CD4-positive, alpha-beta T cell treated with Interleukin-17A for 4 hours (primary cell): ENCODE results near the gene RAB43.

Experiments used
- DNase-seq: peaks from one replicate; pipeline ENCODE4 v3.0.0-alpha.2; 2020; ENCODE audit warnings: mixed read lengths

The RAB43 gene

DNA sequence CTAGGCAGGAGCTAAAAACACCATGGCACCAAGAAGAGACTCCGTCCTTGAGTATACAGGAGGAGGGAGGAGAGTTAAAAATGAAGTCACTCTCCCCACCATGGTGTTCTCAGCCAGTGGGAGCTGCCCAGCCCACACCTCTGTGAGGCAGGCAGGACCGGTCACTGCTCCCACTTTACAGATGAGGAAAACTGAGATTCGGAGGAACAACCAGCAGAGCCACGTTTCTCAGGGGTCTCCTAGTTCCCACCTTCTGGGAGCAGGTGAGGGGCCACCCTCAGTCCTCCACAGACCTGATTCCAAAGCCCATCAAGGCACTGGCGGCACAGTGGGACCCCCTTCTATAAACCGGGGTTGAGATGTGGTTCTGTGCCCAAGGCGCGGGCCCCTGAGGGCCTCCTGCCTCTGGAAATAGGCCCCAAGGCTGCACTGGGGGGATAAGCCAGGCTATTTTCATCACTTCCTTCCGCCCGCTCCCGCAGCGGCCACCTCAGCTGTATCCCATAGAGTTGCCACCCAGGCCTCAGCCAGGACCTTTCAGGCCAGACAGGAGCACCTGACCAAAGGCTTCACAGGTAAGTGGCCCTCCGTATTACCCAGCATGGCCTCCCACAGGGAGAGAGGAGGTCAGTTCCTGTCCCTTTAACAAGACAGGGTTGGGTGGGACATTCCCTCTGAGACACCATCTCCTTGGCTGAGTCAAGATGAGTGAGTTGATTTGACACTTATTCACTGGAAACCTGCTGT, 61.2 kb downstream of the RAB43 start, which contains the start of gene GP9:
Gene GP9, plus strand, starts transcription at position 504 of the 747 bp plus-strand sequence. CDS start 961 bp downstream, outside the sequence.
- no peak for DNase-seq

DNA sequence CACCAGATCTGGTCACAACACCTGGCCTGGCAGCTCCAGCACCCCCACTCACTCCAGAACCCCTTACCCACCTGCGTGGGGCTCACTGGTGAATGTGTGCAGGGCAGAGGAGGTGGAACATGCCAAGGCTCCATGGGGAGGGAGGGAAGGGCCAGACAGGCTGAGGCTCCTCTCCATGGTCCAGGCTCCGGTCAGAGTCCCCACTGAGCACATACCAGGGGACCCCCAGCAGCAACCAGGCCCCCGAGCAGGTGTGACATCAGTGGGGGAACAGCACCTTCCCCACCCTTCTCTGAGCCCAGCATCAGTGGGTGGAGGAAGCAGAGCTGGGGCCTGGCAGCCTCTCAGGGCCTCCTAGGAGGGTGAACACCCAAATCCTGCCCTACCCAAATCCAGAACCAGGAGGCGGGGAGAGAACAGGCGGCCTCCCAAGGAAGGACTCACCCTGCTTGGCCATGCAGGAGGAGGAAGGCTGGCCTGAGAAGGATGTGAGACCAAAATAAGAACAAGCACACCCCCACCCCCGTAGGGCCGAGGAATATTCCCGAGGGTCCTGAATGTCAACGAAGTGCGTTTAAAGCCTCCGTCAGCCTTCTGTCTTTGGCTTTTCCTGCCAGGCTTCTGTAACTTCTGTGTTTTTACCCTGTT, 62.2 kb downstream of the RAB43 start:
- DNase-seq = no peak

DNA sequence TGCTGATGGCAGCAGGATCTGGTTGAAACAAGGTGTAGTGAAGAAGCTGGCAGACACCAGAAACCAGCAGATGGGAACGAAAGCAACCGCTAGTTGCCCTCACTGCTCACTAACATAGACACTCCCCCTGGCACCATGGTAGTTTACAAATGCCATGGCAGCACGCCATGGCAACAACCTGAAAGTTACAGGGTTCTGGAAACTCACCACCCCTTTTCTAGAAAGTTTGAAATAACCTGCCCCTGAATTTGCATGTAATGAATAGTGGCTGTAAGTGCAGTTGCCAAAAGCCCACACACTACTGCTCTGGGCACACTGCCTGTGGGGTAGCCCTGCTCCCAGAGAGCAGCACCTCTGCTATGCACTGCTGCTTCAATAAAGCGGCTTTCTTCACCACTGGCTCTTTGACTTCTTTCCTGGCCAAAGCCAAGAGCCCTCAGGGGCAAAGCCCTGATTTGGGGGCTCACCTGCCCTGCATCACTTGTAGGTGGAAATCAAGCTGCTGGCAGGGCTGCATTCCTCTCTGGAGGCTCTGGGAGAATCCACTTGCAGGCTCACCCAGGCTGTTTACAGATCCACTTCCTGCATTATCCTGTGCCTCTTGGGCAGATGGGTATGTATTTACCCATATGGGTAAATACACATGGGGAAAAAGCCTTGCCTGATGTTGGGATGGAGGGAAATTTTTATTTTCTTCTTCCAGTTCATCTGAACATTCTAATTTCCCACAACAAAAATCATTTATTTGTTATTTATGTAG, 63.0 kb downstream of the RAB43 start:
- no peak for DNase-seq

DNA sequence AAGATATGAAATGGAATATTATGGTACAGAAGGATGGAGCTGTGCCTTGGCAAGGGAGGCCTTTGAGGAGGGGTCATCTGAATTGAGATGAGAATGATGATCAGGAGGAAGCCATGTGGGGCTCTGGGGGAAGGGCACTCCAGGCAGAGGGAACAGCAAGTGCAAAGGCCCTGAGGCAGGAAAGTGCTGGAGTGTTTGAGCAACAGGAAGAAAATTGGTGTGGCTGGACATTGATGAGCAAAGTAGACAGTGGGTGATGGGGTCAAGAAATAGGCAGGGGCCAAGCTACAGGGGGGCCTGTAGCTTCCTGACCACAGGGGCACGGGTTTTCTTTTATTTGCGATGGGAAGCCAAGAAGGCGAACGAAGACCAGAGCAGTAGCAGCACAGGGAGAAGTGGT, 64.4 kb downstream of the RAB43 start:
- no peak for DNase-seq

DNA sequence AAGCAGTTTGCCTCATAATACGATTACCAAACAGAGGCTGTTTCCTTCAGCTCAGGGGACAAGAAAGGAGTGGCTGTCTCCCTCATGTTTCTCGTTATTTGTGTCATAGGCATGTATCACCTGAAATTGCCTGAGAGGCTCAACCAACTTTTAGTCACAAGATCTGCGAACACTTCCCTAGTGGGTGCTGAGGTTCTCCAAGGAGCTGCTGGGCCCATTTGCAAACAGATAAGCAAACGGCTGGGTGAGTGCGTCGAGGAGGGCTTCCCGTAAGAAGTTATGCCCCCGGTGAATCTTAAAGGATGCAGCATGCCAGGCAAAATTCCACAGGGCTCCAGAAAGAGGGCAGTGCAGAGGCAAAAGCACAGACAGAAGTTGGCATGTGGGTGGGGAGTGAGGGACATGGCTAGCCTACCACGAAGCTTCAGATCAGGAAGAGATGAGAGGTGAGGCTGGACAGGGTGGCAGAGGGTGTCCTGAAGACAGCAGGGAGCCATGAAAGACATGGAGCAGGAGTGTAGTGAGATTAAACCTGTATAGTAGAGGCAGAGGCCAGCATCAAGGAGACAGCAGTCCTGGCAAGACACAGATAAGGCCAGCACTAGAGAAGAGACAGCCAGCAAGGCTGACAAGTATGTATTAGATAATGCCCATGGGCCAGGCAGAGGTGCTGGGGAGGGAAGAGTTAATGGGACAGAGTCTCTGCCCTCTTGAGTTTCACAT, 65.0 kb downstream of the RAB43 start:
- DNase-seq = no peak

DNA sequence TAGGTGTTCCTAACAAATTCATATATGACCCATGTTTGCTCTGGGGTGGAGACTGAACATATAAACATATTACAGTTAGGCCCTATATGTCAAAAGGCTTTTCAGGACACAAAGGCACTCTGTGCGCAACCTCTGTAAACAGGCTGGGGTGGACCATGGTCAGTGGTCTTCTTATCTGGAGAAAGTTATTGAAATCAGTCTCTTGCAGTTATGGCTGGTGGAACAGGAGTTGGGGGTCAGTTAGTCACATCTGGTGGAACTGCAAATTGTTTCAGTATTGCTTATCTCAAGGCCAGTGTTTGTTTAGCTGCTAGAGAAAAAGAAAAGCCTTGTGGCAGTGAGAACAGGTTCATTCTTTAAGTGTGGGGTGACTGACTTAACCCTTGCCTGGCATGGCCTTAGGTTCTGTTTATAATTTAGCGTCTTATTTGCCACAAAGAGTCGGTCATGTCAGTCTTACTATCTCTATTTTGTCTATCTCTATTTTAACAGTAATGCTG, 66.9 kb downstream of the RAB43 start:
- no peak for DNase-seq

DNA sequence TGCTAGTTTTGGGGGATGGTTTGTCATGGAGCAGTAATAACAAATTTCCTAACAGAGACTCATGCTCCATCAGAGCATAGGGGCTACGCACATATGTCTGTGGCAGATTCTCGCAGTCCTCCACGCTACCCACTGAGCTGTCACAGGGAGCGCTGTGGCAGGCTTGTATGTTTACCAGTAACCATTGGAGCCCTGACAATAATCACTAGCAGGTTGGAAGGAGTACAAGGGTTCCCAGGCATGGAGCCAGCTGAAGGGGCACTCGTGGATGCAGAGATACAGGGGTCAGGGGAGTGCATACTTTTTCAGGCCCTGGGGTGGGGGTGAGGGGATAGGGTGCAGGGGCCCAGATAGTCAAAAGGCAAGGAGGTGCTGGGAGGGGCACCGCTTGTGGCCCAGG, 68.9 kb downstream of the RAB43 start:
- DNase-seq = no peak

DNA sequence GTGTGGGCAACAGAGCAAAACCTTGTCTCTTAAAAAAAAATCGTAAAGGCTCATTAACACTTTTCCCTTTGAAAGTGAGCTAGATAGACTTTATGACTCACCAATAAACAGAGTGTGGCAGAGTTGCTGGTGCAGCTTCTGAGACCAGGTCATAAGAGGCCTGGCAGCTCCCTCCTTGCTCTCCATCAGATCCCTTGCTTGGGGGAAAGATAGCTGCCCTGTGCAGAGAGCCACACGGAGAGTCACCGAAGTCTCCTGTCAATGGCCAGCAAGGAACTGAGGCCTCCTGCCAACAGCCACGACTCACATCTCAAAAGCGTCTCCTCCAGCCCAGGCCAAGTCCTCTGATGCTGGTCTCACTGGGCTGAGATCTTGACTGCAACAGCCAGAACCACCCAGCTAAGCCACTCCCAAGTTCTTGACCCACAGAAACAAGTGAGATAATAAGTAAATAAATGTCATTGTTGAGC, 69.7 kb downstream of the RAB43 start:
- no peak for DNase-seq

DNA sequence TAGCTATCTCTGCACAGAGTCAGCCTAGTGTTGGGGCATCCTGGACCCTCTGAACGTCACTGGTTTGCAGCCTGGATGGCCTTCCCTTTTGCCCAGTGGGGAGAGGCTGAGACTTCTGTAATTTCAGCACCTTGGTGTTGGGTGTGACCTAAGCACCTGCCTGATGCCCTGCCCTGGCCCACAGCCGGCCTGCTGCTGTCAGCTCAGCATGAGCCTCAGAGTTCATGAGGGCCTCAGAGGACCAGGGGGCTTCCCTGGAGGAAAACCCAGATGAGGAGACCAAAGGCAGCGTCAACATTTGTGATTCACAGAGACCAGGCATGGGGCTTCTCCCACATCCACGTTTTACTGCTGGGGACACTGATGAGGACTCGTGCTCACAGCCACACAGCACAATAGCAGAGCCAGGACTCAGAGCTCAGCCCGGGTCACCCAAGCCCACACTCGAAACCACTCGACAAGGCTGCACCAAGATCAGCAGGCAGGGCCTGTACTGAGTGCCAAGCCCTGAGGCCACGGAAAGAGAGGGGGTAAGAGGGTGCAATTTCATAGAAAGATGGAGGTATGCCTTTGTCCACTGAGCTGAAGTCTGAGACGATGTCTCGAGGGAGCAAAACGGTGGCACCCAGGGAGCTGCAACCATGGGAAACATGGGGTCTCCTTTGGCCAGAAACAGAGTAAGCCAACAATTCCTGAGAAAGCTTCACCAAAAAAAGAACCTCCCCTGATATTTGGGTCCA, 70.9 kb downstream of the RAB43 start:
- DNase-seq = no peak

DNA sequence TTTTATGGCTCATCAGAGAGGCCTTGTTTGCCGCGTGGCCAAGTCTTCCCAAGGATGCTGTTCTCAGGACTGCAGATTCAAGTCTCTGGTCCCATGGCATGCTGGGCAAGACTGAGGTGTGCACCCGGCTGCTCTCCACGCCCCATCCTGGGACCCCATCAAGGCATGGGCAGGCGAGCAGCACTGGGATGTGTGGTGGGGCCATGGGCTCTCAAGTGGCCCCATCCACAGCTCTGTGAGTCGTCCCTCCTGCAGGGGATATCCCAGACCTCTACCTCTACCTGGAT, 74.1 kb downstream of the RAB43 start:
- DNase-seq = no peak

DNA sequence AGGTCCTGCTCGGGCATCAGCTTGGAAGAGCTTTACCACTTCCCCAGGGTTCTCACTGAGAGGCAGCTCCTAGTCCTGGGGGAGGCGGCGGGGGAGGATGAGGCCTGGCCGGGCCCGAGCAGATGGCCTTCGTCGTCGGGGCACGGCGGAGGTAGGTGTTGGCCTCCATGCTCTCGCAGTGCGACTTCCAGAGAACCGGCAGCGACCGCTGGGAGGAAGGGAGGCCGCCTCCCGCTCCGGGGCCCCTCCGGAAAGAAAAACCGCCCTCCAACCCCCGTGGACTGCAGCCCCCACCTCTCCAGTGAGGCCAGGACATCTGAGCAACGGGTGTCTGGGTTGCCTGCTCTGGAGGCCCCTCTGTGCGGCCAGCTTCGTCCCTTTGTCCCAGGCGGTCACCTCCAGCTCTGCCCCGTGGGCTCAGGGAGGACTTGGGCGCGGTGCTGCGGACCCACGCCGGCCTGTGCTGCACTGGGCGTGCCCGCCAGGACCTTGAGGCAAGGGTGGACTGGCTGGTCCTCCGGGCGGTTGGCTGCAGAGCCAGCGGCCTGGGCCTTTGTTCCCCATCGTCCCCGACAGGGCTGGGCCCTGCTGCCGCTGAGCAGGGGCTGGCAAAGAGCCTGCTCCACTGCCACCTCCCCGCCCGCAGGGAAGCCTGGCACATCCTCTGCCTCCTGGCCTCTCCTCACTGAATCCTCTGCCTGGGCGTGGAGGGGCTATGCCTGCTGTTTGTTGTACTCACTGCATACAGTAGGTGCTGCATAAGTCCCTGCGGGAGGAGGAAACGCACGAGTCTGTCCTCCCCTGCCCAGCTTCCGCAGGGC, 74.7 kb downstream of the RAB43 start:
- DNase-seq = no peak

DNA sequence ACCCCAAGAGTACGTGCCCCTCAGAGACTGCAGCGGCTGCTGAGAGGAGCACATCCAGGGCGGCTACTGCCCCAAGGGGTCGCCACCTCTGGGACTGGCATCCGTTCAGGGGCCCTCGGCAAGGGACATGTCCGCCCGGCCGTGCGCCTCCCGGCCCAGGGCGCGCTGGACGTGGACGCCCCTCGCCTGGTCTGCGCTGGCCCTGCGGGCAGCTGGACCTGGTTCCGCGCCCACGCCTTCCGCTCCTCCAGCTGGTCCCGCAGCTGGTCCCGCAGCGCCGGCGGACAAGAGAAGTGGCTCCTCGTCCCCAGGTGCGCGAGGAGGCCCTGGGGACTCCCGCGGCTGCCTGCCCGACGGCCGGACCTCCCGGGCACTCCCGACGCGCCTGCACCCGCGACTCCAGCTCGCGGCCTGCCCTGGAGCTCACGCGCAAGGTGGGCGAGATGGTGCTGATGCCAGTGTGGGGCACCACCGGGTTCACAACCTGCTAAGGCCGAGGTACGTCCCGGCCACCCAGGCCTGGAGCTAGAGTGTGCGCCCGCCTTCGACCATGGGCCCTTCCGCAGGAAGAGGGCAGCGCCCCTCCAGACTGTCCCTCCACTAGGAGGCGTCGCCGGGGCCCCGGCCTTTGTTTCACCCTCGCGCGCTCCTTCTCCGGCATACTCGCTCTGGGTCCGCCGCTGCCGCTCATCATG, 75.4 kb downstream of the RAB43 start:
- DNase-seq = peak; percentile 14

DNA sequence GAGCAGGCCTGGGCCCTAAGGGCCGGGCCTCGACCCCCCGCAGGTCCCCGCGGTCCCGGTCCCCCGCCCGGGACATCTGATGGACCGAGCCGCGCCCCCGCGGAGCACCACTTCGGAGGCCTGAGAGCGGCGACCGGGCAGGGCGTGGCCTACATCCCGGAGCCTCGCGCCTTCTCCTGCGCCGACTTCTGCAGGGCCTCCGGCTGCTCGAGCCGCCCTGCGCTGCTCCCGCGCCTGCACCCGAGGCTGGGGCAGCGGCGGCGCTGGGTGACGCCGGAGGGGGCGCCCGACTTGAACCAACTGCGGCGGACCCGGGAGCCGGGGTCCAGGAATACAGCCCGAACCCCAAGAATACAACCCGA, 75.9 kb downstream of the RAB43 start:
- DNase-seq = peak; percentile 58

DNA sequence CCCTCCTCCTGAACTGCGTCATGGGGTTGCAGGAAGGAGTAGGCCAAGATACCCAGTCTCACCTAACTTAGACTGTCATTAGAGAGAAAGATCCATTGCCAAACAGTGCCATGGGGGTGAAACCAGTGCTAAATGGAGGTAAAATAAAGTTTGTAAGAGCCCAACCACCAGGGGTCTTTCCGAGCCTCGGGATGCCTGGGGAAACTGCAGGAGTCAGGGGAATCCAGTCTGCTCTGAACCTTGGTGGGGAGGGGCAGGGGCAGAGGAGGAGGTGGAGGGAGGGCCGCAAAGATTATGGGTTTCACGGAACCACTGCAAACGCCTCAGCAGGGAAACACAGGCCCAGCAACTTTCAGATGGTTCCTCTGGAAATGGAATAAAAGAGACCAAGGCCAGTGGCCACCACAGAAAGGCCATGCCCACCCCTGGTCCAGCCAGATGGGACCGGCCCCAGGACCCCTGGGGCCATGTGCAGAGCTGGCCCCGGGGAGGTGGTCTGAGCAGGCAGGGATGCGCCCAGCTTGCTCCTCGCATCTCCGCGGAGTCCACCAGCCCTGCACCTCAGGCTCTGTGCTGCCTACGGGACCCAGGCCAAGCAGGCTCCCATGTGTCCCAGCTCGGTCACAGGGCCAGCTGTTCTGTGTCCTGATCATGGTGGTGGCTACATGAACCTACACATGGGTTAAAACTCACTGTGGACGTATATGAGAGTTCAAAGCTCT, 80.9 kb downstream of the RAB43 start:
- DNase-seq = no peak

DNA sequence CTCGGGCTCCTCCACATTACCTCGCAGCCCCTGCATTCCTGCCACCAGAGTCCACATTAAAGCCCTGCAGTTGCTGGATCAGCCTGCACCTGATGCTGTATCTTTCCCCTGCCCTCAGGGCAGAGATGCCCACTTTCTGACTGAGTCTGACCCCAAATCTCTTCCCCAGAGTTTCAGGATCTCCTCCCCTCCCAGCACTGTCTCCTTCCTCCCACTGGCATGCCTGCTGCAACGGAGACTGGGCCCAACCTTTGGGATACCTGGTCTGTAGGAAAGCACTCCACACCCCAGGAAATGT, 81.6 kb downstream of the RAB43 start:
- no peak for DNase-seq

DNA sequence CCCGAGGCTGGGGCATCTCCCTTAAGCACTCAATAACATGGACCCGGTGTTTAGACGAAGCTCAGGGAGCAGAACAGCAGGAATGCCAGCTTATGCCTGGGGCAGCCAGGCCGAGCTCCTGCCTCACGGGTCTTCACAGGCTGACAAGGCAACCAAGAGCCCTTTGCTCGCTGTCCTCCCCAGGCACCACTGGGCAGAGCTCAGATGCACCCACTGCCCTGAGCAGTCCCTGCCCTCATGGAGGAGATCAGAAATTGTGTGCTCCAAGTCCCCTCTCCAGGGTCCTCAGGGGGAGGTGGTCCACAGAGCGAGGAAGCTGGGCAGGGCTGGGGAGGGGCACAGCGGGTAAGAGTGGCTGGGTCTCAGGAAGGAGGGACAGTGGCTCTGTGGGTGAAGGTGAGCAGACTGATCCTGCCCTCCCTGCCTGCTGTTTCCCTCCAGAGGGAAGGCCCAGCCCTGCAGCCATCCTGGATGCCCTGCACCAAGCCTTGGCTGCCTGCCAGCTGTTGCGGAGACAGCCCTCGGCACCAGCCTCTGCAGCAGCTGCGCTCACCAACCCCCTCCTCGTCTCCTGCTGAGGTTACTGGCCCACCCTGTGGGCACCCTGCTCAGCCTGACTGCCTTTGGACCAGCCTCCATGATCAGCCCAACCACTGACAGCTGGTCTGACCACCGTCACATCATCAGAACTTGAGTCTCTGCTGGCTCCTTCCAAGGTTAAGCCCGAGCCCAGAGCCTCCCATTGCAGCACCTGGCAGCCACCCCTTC, 82.1 kb downstream of the RAB43 start:
- DNase-seq = peak; percentile 44

DNA sequence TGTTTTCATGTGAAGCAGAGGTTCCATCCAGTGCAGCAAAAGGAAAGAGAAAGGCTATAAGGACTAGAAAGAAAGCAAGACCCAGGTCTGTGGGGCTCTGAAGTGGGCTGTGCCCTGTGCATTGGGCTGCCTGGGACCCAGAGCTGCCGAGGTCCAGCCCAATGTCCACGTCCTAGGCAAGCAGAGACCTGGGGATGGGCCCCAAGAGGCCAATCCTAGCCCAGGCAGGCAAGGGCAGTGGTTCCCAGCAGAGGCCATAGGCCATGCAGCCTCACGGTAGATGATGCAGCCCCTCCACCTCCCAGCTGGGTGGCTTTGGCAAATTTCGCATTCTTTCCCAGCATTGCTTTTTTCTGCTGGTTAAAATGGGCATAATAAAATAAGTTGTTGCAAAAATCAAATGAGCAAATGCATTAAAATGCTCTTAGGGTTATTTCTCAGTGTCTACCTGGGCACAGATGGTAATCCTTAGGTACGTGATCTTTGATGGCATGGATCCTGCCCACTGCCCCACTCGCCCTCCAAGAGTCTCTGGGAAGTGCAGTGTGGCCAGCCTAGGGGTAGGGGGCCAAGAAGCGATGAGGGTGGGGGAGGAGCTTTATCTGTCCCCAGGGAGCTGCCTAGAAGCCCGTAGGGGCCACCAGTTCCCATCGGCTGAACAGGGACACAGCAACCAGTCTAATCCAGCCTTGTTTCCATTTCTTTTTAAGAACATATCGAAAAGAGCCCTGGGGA, 83.3 kb downstream of the RAB43 start:
- DNase-seq = no peak
